NAMALWA (cell line): ENCODE data around the gene UVRAG.
A peak's percentile ranks its signal among the peaks of the same experiment; 100 is the strongest.
"Not testable (repeated sequence)": the region's sequence is repeated elsewhere in the genome, so short reads cannot be mapped to it uniquely, and the experiment has no call there.

Source experiments
- DNase-seq: peaks from one replicate; pipeline ENCODE4 v3.0.0-alpha.2; 2015; ENCODE audit warnings: low spot score

UVRAG gene

GRCh38 chr11:75845324-75845723 is 30.3 kb downstream of the UVRAG start:
- no peak for DNase-seq

- DNase-seq: no peak
Measured at GRCh38 chr11:75849894-75850293, 34.9 kb downstream of the UVRAG start.

- no peak for DNase-seq
Measured at GRCh38 chr11:75850787-75851186, 35.8 kb downstream of the UVRAG start.

- no peak for DNase-seq
Measured at GRCh38 chr11:75851203-75851602, 36.2 kb downstream of the UVRAG start.

- no peak for DNase-seq
Measured at GRCh38 chr11:75852406-75853017, 37.5 kb downstream of the UVRAG start.

GRCh38 chr11:75853563-75853962 is 38.6 kb downstream of the UVRAG start:
- DNase-seq: not testable (repeated sequence)

GRCh38 chr11:75853971-75854370 is 39.0 kb downstream of the UVRAG start:
- DNase-seq: no peak

GRCh38 chr11:75855206-75855605 is 40.2 kb downstream of the UVRAG start:
- no peak for DNase-seq

- DNase-seq: no peak
Measured at GRCh38 chr11:75856912-75857311, 41.9 kb downstream of the UVRAG start.

GRCh38 chr11:75858042-75858441 is 43.0 kb downstream of the UVRAG start:
- no peak for DNase-seq

- no peak for DNase-seq
Measured at GRCh38 chr11:75858613-75859012, 43.6 kb downstream of the UVRAG start.

- no peak for DNase-seq
Measured at GRCh38 chr11:75859614-75860013, 44.6 kb downstream of the UVRAG start.

GRCh38 chr11:75862437-75862836 is 47.4 kb downstream of the UVRAG start:
- no peak for DNase-seq

- DNase-seq: peak; percentile 79
Measured at GRCh38 chr11:75867778-75868374, 52.9 kb downstream of the UVRAG start.

GRCh38 chr11:75868990-75869389 is 54.0 kb downstream of the UVRAG start:
- DNase-seq: no peak

- DNase-seq: no peak
Measured at GRCh38 chr11:75869661-75870455, 54.8 kb downstream of the UVRAG start.

- no peak for DNase-seq
Measured at GRCh38 chr11:75872887-75873416, 57.9 kb downstream of the UVRAG start.

- no peak for DNase-seq
Measured at GRCh38 chr11:75873417-75874221, 58.6 kb downstream of the UVRAG start.

GRCh38 chr11:75874684-75875341 is 59.8 kb downstream of the UVRAG start:
- no peak for DNase-seq

GRCh38 chr11:75877327-75877726 is 62.3 kb downstream of the UVRAG start:
- DNase-seq: not testable (repeated sequence)

GRCh38 chr11:75877931-75878330 is 62.9 kb downstream of the UVRAG start:
- not testable (repeated sequence) for DNase-seq

- no peak for DNase-seq
Measured at GRCh38 chr11:75878933-75879332, 63.9 kb downstream of the UVRAG start.
